Stimulated activated CD4-positive, alpha-beta T cell treated with anti-CD3 and anti-CD28 coated beads, Interleukin-1b, Interleukin-23, amount 100 ng/mL, for 24 hours (primary cell): ENCODE measurements around the gene THRA.

Experiments used
- DNase-seq, 4 experiments: peaks; one replicate each; pipeline ENCODE4 v3.0.0-alpha.2; 2020; ENCODE audit warnings: low read depth in 4 of 4, low spot score in 1 of 4

Gene THRA

DNA sequence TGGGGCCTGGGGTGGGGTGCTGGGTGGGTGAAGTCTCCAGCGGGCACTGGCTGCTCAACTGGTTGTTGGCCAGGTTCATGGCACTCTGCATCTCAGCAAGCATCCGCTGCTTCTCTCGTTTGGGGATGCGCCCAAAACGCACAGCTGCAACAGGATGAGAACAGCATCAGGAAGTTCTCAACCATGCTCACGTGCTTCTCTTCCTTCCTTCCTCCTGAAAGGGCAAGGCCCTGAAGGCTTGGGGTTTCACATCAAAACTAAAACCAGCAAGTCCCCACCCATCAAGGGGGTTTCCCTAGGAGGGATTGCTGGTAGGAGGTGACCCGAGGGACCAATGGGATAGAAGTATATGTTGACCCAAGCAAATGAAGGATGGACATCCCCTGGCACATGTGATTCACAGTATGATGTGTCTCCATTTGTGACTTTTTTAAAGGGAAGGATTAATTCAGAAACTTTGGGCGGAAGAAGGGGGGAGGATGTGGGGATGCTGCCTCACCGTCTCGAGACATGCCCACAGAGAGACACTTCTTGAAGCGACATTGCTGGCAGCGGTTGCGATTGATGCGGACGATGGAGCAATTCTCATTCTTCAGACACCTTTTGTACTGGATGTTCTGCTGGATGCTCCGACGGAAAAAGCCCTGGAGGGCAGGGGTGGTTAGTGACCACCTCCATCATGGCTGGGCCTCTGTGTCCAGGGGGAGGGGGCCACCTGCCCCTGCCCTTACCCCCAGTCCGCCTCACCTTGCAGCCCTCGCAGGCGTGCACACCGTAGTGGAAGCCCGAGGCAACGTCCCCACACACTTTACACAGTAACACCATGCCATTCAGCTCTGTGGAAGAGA, 33.4 kb downstream of the THRA start:
- peak; percentile 42 to 77 (median 59) for DNase-seq

DNA sequence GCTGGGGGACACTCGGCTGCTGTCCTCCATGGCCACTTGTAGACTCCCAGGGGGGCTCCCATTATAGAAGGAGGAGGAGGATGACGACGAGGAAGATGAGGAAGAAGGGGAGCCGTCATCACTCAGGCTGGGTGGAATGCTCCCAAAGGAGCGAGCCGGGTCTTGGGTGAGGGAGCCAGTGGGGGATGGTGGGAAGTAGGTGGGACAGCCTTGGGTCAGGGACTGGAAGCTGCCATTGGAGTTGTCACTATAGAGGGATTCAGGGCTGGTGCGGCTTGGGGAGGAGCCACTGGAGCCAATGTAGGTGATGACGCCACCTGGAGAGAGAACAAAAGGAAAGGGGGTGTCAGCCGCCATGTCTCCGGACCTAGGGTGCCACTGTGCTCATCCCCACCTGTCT, 34.3 kb downstream of the THRA start:
- DNase-seq, result no peak

DNA sequence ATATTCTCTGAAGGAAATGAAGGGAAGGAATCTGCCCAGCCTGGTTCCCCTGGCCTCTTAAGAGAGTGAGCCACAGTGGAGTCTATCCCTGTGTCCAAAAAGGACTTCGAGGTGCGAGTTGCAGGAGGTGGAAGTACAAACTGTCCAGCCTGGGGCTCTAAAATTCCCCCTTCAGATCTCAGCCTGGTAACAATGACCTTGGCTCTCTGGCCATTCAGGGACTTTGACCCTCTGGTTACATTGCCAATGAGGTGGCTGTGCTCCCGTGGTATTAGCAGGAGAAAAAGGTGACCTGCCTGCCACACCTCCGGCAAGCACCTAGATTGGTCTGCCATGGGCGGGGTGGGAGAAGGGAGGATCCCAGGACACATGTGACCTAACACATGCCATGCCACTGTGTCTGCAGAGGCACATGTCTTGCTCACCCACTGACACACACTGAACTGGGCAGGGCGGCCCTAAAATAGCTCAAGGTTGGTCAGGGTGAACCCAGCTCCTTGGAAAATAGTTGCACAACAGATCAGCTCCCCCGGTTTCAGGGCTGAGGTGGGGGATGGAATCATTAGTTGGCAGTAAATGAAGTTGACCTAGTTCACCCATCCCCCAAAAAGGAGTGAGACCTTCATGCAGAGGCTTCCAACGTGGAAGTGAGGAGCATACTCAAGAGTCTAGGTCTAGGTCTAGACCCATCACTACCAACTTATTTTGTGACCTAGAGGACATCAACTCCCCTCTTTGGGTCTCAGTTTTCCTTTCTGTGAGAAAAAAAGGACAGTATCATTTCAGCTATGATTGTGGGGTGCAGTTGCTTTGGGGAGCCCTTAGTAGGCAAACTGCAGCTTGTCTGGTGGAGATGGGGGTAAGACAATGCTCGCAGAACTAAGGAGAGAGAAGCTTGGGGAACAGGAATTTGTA, 35.4 kb downstream of the THRA start:
- no peak for DNase-seq

DNA sequence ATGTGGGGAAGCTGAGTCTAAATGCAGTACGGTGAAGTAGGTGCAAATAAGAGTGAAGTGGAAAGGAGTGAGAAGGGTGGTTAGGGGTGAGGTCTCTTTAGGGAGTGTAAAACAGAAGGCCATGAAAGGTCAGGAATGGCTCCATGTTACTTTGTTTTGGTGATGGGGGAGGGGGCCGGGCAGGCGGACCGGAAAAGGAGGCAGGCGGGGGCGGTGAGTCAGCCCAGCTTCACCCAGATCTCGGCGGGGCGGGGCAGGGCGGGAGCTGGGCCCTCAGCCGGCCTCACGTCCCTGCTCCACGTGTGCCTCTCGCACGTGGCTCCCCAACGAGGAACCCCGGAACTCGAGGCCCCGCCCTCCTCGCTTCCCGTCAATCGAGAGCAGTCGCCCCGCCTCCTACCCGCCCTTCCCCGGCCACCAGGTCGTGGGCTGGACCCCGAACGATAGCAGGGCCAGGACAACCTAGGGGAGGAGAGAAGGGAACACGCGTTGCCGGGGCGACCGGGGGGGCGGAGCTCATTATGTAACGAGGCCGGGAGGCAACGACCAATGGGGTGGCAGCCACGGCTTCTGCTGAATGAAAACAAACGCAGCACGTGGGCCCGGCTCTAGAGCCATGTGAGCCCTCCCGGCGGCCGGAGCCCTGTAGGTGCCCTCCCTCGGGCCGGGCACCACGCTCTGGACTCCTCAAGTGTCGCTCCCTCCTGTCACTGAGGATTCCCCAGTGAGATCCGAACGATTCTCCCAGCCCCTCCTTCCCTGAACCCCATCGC, 36.3 kb downstream of the THRA start:
- peak; percentile 94 to 99 (median 98) for DNase-seq

DNA sequence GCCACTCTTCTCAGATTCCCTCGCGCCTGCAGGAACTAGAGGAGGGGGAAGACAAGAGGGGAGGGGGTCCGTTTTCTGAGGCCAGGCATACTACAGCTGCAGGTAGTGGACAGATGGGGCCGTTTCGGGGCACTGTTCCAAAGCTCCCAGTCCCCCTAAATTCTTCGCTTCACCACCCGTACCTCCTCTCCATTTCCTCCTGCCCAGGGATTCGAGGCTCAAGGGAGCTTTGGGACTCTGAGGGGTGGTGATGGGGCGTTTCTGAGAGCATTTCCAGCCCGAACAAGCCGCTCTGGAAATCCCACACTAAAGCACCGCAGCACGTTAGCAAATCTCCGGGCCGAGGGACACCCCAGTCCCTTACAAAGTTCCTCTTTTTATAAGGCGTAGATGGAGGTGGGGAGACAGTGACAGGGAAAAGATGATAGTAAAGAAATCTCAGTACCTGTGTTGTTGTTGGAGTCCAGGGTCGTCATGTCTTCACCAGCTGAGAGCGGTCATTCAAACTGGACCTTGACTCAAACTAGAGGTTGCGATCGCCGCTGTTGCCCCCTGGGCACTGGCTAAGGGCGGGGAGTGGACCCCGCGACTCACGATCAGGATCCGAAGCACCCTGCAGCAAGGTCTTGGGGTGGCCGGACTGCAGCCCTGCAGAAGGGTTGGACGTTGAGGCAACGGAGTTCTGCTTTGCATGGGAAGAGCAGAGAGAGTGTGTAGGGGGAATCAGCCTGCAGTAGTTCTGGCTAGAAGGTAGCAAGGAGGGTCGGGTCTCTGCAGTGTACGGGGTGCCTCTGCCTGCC, 37.1 kb downstream of the THRA start:
- no peak for DNase-seq

DNA sequence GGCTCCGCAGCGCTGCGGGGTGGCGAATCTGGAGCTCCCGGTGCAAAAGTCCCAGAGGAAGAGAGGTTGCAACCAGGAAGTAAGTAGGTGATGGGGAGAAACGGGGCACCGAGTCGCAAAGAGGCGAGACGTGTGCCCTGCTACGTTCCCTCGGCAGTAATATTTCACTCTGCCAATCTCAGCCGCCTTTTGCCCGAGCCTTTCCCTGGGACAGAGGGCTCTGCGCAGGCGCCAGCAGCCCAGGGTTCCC, 37.6 kb downstream of the THRA start, which contains the start of gene NR1D1:
Gene NR1D1 (minus strand): TSS at position 171 of the 250 bp plus-strand sequence. CDS start 495 bp downstream, outside the sequence.
- no peak for DNase-seq

DNA sequence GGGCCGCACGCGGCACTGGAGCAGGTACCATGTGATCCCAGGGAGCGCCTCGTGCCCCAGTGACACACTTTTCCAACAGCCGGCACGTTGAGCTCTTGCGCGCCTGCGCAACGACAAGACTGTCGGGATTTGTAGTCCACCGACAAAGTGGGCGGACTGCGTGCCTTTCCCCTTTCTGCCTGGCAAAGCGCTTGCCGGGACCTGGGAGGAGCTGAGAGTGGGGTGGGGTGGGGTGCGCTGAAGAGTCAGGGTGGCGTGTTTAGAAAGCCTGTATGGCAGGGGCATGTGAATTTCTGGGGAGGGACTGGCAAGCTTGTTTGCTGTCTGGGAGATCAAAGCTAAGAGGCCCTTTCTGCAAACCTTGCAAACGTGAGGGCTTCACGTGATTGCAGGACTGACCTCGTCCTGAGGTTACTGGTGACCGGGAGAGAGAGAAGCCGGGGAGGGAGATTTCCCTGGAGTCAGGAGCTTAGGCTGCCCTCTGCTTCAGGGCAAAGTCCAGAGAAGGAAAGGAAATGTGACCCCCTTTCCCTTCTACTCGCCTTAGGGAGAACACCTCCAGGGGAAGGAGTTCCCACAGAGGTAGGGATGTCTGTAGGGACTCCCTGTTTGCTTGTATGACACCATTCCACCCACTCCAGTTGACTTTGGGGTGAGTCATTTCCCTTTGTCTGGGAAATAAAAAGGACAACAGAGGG, 38.1 kb downstream of the THRA start:
- DNase-seq, result peak; percentile 65 to 87 (median 79)

DNA sequence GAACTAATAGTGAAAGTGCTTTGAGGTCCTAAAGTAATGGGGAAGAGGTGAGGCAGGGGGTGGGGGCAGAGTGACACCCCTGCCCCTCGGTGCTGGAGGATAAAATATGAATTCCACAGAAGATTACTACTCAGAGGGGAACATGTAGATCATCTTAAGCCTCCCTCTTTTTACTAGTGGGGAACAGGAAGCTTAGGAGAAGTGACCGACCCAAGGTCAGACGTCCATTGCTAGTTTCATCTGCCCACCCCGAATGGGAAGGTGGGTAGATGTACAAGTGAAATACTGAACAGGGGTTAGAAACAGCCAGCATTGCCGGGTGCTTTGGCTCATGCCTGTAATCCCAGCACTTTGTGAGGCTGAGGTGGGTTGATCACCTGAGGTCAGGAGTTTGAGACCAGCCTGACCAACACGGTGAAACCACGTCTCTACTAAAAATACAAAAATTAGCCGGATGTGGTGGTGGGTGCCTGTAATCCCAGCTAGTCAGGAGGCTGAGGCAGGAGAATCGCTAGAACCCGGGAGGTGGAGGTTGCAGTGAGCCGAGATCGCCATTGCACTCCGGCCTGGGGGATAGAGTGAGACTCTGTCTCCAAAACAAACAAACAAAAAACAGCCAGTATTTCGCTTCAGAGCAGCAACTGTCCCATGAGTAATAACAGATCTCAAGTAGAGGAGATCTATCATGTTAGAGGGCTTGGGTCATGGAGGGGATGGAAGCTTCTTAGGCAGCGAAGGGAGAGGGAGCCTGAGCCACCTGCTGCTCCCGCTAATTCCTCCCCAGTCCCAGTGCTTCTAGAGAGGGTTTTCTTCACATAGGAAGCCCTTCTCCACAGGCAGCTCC, 38.8 kb downstream of the THRA start:
- no peak for DNase-seq

DNA sequence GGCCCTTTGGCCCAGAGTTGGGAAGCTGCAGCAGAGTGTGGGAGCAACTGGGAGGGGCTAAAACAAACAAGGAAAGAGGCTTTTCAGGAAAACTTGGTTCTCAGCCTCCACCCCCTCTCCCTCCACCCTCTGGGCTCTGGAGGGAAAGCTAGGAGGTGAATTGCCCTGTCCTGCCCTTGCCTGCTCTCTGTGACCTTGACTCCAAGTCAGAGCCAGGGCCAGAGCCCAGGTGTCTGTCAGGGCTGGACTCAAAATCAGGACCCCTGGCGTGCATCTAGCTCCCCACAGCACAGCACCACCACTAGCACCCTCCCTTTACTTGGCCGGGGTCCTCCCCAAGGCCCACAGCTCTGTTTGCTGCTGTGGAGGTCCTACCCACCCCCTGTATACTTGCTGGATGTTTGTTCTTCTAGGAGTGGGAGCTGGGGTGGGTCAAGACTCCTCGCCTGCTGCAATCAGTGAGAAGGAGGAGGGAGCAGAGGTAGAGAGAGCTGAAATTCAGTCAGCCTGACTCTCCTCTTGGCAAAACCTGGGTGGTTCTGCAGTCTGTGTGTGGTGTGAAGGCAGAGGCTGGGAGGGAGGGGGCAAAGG, 40.4 kb downstream of the THRA start:
- DNase-seq, result no peak

DNA sequence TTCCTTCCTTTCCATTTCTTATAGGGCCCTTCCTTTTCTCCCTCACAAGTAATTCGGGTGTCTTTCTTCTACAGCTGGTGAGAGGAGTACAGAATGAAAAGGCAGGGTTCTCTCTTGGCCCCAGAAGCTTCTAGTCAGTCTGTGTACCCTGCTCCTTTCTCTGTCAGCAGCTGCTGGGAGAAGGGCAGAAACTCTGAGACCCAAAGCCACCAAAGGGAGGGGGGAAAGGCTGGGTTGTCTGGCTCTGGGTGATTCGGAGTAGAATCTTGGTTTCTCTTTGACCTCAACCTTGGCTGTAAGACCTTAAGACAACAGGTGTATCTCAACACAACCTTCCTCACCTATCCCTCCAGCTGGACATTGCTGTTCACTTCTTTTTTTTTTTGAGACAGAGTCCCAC, 40.9 kb downstream of the THRA start:
- DNase-seq, result no peak

DNA sequence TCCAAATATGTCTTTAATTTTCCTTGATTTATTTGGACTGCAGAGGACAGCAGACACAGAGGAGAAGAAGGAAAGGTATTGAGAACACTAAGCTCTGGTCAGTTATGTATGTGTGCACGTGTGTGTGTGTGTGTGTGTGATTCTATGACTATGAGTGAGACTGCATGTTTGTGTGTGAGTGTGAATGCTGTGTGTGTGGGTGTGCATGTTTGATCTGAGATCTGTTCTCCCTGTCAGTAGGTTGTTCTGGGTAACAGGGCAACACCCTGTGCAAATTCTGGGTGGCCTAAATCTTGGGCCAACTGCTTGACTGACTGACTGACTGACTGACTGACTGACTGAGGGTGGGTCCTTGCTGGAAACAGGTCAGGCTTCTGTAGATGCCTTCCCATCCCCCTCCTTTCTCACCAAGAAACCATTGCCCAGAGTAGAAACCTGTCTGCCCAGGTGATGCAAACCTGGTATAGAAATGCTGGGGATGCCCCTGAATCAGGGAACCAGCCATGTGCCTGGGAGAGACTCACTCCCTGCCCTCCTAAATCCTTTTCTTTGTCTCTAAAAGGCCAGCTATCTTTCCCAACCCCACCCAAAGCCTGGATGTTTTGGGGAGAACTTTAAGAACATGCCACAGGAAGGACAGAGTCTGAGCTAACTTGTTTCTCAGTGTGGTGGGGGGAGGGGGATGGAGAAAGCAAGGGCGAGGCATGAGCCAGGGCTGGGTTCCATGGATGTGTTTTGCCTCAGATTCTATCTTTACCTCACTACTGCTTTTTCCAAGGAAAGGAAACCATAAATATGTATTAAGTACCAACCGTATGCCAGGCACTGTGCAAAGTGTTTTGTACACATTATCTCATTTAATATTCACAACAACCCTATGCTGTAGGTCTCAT, 42.1 kb downstream of the THRA start:
- DNase-seq, result no peak

DNA sequence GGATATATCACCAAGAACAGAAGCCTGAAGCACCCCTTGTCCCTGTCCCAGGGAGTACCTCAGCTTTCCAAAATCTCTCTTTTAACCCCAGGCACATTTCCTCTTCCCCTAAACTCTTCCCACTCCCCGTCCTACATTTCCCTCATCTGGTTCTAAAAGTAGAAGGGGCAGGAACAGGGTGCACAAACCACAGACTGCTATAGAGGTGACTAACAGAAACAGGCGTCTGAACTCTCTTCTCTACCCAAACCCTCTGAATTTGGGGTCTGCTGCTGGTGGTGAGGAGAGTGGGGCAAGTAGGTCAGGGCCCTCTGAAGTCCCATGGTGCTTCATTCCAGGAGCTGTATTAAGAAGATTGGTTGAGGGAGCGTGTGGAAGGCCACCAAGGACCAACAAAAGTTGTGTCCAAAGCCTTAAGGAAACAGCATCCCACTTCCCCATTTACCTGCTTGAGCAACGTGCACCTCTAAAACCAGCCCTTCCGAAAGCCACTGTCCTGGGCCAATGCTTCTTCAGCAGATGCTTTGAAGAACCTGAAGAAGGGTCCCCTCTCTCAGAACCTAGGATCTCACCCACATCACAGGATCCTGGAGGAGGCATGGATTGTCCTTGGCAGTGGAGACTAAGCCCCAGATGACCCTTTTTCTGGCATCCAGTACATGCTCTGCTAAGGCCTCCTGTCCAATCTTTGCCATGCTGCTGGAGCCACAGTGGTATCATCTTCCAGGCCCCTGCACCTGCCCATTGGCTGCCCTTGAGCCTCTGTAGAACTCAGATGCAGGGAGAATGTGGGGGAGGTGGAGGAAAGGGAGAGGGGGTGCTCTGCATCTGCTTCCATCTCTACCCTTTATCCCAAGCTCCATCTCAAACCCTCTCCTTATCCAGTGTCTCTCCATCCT, 43.3 kb downstream of the THRA start:
- no peak for DNase-seq

DNA sequence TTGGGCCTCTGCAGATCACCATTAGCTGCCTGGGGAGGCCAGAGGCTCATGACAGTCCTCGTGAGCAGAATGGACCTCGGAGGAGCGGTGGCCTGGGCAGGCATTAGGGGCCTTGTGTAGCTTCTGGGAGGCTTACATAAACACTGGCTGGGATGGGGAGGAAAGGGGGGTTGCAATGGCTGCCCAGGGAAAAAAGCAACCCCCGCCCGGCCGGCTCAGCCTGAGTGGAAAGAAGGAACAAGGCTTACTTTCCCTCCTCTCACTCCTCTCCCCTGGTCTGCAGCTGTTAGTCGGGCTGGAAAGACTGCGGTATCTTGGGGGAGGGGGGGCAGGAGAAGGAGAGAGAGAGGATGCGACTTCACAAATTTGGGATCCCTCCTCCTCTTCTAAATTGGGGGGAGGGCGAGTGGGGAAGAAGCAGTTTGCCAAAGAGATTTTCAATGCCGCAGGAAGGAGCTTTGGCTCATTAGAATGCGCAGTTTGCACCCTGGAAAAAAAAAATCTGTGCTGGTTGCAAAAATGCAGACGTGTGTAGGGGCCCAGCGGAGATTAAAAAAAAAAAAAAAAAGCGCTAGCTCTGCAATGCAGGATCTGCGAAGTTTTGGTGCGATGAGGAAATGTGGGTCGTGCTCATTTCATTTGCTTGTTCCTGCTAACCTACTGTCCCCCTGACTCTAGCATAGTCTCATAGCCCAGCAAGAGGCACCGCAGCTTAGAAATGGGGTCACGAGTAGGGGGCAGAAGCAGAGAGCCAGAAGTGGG, 44.2 kb downstream of the THRA start:
- DNase-seq, result no peak

DNA sequence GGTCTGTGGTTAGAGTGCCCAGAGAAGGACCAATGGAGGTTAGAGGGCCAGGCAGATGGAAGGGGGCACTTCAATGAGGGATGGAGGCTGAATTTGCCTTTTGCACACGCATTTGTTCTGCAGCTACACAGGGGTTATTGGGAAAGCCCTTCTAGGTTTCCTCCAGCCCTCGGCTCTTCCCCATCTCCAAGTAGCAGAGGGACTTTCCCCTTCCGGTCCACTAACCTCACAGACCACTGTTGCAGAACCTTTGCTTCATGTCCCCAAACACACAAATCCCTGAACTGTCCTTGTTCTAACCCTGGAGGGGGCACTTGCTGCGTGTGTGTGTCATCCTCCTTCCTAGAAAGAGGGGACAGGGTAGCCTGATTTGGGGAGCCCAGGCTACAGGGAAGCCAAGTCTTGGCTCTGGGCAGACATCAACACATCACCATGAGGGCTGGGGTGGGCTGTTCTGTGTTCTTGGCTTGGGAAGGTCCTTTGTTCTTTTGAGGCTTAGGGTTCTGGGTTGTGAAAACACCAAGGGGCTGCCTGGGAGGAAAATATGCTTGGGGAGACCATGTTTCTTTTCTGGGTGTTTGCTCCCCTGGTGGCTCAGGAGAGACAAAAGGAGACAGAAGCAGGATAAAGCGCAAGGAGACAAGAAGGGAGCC, 44.9 kb downstream of the THRA start:
- no peak for DNase-seq

DNA sequence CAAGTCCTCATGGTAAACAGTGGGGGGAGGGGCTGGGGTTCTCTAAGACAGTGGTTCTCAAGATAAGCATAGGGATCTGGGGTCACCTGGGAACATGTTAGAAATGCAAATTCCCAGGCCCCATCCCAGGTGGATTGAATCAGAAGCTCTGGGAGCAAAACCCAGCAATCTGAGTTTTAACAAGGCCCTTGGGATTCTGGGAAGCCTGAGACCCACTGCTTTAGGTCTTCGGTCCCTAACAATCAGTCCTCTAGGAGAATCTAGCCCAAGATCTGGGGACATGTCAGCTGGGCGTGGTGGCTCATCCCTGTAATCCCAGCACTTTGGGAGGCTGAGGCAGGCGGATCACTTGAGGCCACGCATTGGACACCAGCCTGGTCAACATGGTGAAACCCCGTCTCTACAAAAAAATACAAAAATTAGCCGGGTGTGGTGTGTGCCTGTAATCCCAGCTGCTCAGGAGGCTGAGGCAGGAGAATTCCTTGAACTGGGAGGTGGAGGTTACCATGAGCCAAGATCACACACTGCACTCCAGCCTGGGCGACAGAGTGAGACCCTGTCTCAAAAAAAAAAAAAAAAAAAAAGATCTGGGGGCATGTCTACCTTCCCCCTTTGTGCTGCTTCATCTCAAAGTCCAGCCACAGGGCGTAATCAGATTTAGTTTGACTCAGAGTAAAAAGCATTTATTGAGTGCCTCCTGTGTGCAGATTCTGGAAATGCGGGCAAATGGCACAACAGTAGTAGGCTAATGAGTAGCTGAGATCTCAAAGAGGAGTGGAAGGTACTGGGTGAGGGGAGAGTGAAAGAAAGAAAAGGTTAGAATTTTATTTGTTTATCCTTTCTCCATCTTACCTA, 46.4 kb downstream of the THRA start:
- no peak for DNase-seq
